ENCODE results near the gene RBAK. TPM values are rescaled to one million over a fixed set of nuclear protein-coding genes. Genes with fewer than 3 reads are reported as not detected.
"Not testable (repeated sequence)": the region's sequence is repeated elsewhere in the genome, so short reads cannot be mapped to it uniquely, and the experiment has no call there.

The RBAK gene
- total RNA-seq, 1 experiment from 2014 or later, result 14.8 TPM

- intact Hi-C loops (cut with micrococcal nuclease; ENCODE audit: unreplicated experiment), result no loop called here
- H3K4me1 Mint-ChIP-seq (ENCODE audit: low read depth, unreplicated experiment), result no peaks in the 10 kb centered on the region
- BruUV-seq (replicated peaks), result no TSS peak
Observed at GRCh38 chr7:5035276-5035675, 10.4 kb upstream of the RBAK start.

GRCh38 chr7:5036446-5036845 lies 9.2 kb upstream of the RBAK start:
- intact Hi-C loops (cut with micrococcal nuclease; ENCODE audit: unreplicated experiment), result no loop called here
- CTCF ChIA-PET, result no interaction called here
- Mint-ChIP-seq H3K4me1 (ENCODE audit: low read depth, unreplicated experiment) (no peaks in the 10 kb centered on the region), H3K27ac (ENCODE audit: unreplicated experiment) (no peak overlapping the region), H3K27me3 (ENCODE audit: unreplicated experiment) (no peaks in the 10 kb centered on the region), H3K9me3 (ENCODE audit: low read depth, unreplicated experiment) (no peaks in the 10 kb centered on the region), H3K4me3 (ENCODE audit: low read depth, unreplicated experiment) (no peak overlapping the region), H3K36me3 (ENCODE audit: insufficient read depth, unreplicated experiment) (no peaks in the 10 kb centered on the region)
- no peak for TF ChIP-seq CTCF (IDR thresholded peaks at IDR 0.05; ENCODE audit: unreplicated experiment)
- no TSS peak for BruUV-seq (replicated peaks)
- no peak for DNase-seq

More at GRCh38 chr7:5035276-5035675, 10.4 kb upstream of the RBAK start:
- no peak overlapping the region for H3K4me3 Mint-ChIP-seq (ENCODE audit: low read depth, unreplicated experiment)
- H3K27ac Mint-ChIP-seq (ENCODE audit: unreplicated experiment), result no peak overlapping the region
- no peak for TF ChIP-seq CTCF (IDR thresholded peaks at IDR 0.05; ENCODE audit: unreplicated experiment)
- H3K9me3 Mint-ChIP-seq (ENCODE audit: low read depth, unreplicated experiment), result no peaks in the 10 kb centered on the region
- DNase-seq, result no peak
- no peaks in the 10 kb centered on the region for H3K27me3 Mint-ChIP-seq (ENCODE audit: unreplicated experiment)
- H3K36me3 Mint-ChIP-seq (ENCODE audit: insufficient read depth, unreplicated experiment), result no peaks in the 10 kb centered on the region
- CTCF ChIA-PET, result interaction anchor here (0.6 kb wide), 1 partner anchor 158 kb away, joined by 3 read pairs; no protein-coding TSS in a partner anchor

GRCh38 chr7:5041047-5041446 lies 4.6 kb upstream of the RBAK start:
- CTCF ChIA-PET, result no interaction called here

GRCh38 chr7:5043661-5044060 lies 2.0 kb upstream of the RBAK start:
- CTCF ChIA-PET, result no interaction called here
- DNase-seq, result no peak
- Mint-ChIP-seq H3K27ac (ENCODE audit: unreplicated experiment) (no peak overlapping the region), H3K36me3 (ENCODE audit: insufficient read depth, unreplicated experiment) (peaks cover 30% of the 10 kb centered on the region), H3K9me3 (ENCODE audit: low read depth, unreplicated experiment) (peaks cover 3% of the 10 kb centered on the region), H3K4me1 (ENCODE audit: low read depth, unreplicated experiment) (no peaks in the 10 kb centered on the region), H3K4me3 (ENCODE audit: low read depth, unreplicated experiment) (no peak overlapping the region), H3K27me3 (ENCODE audit: unreplicated experiment) (no peaks in the 10 kb centered on the region)
- BruUV-seq (replicated peaks), result no TSS peak
- no peak for TF ChIP-seq CTCF (IDR thresholded peaks at IDR 0.05; ENCODE audit: unreplicated experiment)
- intact Hi-C loops (cut with micrococcal nuclease; ENCODE audit: unreplicated experiment), result no loop called here

More at GRCh38 chr7:5041047-5041446, 4.6 kb upstream of the RBAK start:
- no peaks in the 10 kb centered on the region for H3K4me1 Mint-ChIP-seq (ENCODE audit: low read depth, unreplicated experiment)
- H3K27ac Mint-ChIP-seq (ENCODE audit: unreplicated experiment), result no peak overlapping the region
- DNase-seq, result no peak
- H3K4me3 Mint-ChIP-seq (ENCODE audit: low read depth, unreplicated experiment), result no peak overlapping the region
- intact Hi-C loops (cut with micrococcal nuclease; ENCODE audit: unreplicated experiment), result no loop called here
- peaks cover 12% of the 10 kb centered on the region for H3K36me3 Mint-ChIP-seq (ENCODE audit: insufficient read depth, unreplicated experiment)
- H3K27me3 Mint-ChIP-seq (ENCODE audit: unreplicated experiment), result no peaks in the 10 kb centered on the region
- no TSS peak for BruUV-seq (replicated peaks)
- no peaks in the 10 kb centered on the region for H3K9me3 Mint-ChIP-seq (ENCODE audit: low read depth, unreplicated experiment)
- TF ChIP-seq CTCF (IDR thresholded peaks at IDR 0.05; ENCODE audit: unreplicated experiment), result no peak

- H3K9me3 Mint-ChIP-seq (ENCODE audit: low read depth, unreplicated experiment); BruUV-seq (replicated peaks); H3K4me1 Mint-ChIP-seq (ENCODE audit: low read depth, unreplicated experiment); DNase-seq; H3K27me3 Mint-ChIP-seq (ENCODE audit: unreplicated experiment); CTCF ChIA-PET; intact Hi-C loops (cut with micrococcal nuclease; ENCODE audit: unreplicated experiment): not testable (repeated sequence)
- H3K36me3 Mint-ChIP-seq (ENCODE audit: insufficient read depth, unreplicated experiment), result peaks cover 53% of the 10 kb centered on the region
- H3K4me3 Mint-ChIP-seq (ENCODE audit: low read depth, unreplicated experiment), result peak overlapping the region; percentile 99
- H3K27ac Mint-ChIP-seq (ENCODE audit: unreplicated experiment), result peak overlapping the region; percentile 81
Observed at GRCh38 chr7:5046397-5046732, 705 bp downstream of the RBAK start.

- BruUV-seq (replicated peaks), result TSS peak; percentile 24
- H3K9me3 Mint-ChIP-seq (ENCODE audit: low read depth, unreplicated experiment); H3K27ac Mint-ChIP-seq (ENCODE audit: unreplicated experiment); intact Hi-C loops (cut with micrococcal nuclease; ENCODE audit: unreplicated experiment); H3K4me1 Mint-ChIP-seq (ENCODE audit: low read depth, unreplicated experiment); DNase-seq; CTCF ChIA-PET; H3K27me3 Mint-ChIP-seq (ENCODE audit: unreplicated experiment): not testable (repeated sequence)
- H3K4me3 Mint-ChIP-seq (ENCODE audit: low read depth, unreplicated experiment), result peak overlapping the region; percentile 99
- H3K36me3 Mint-ChIP-seq (ENCODE audit: insufficient read depth, unreplicated experiment), result peaks cover 59% of the 10 kb centered on the region
Observed at GRCh38 chr7:5047127-5047526, 1.5 kb downstream of the RBAK start.
